ENCODE data around the gene HECW1. TPM values are rescaled to one million over a fixed set of nuclear protein-coding genes. Genes with fewer than 3 reads are reported as not detected.

Gene HECW1
- total RNA-seq, 8 experiments from 2014 or later = 0.09 to 16.7 (median 10.6) TPM

- no peaks in the 10 kb centered on the region for H3K4me1 ChIP-seq (replicated peaks in 1 of 2)
- in situ Hi-C loops (cut with MboI; ENCODE audit: low pct_unique_long_range_greater_than_20kb in 2 of 9, low sequenced_read_pairs in 9 of 9, unreplicated experiment in 9 of 9) = loop anchor here in 1 of 9 experiments (25.0 kb wide), 1 partner anchor 175 kb away; no protein-coding TSS in a partner anchor
- ATAC-seq (replicated peaks in 6 of 8) = no peak
- no peak overlapping the region for H3K4me3 ChIP-seq
- 34 to 92% (median 57%) methylated on average over 3 to 5 of the region's 5 CpGs; no CpG with 5 or more reads in 1 of the 10 experiments for WGBS, 10 experiments
- no peak overlapping the region for H3K27ac ChIP-seq
Observed at GRCh38 chr7:43437001-43437400, 324.6 kb downstream of the HECW1 start.

GRCh38 chr7:43438897-43439479 is 326.5 kb downstream of the HECW1 start:
- Histone ChIP-seq H3K27ac (no peak overlapping the region), H3K4me3 (no peak overlapping the region), H3K4me1 (replicated peaks in 1 of 2) (no peaks in the 10 kb centered on the region)
- ATAC-seq (replicated peaks in 6 of 8) = no peak
- 13 to 91% (median 44%) methylated on average over 1 to 8 of the region's 8 CpGs; no CpG with 5 or more reads in 1 of the 10 experiments for WGBS, 10 experiments
- in situ Hi-C loops (cut with MboI; ENCODE audit: low pct_unique_long_range_greater_than_20kb in 2 of 9, low sequenced_read_pairs in 9 of 9, unreplicated experiment in 9 of 9) = loop anchor here in 1 of 9 experiments (25.0 kb wide), 1 partner anchor 177 kb away; no protein-coding TSS in a partner anchor

- WGBS, 10 experiments = 31 to 86% (median 68%) methylated on average over 3 to 11 of the region's 15 CpGs; no CpG with 5 or more reads in 4 of the 10 experiments
- ATAC-seq (replicated peaks in 6 of 8) = peak in 4 of 8 experiments; percentile 18 to 86 (median 79)
- Histone ChIP-seq H3K4me1 (replicated peaks in 1 of 2) (no peaks in the 10 kb centered on the region), H3K4me3 (no peak overlapping the region), H3K27ac (no peak overlapping the region)
- in situ Hi-C loops (cut with MboI; ENCODE audit: low pct_unique_long_range_greater_than_20kb in 2 of 9, low sequenced_read_pairs in 9 of 9, unreplicated experiment in 9 of 9) = loop anchor here in 1 of 9 experiments (25.0 kb wide), 1 partner anchor 178 kb away; no protein-coding TSS in a partner anchor
Observed at GRCh38 chr7:43439631-43440401, 327.4 kb downstream of the HECW1 start.

GRCh38 chr7:43441231-43442130 is 329.0 kb downstream of the HECW1 start:
- H3K4me1 ChIP-seq (replicated peaks in 1 of 2) = no peaks in the 10 kb centered on the region
- no peak overlapping the region for H3K27ac ChIP-seq
- no peak for ATAC-seq (replicated peaks in 6 of 8)
- no peak overlapping the region for H3K4me3 ChIP-seq
- in situ Hi-C loops (cut with MboI; ENCODE audit: low pct_unique_long_range_greater_than_20kb in 2 of 9, low sequenced_read_pairs in 9 of 9, unreplicated experiment in 9 of 9) = loop anchor here in 1 of 9 experiments (25.0 kb wide), 1 partner anchor 179 kb away; no protein-coding TSS in a partner anchor
- WGBS, 10 experiments = 66 to 93% (median 85%) methylated on average over 5 to 11 of the region's 11 CpGs

- no peak overlapping the region for H3K27ac ChIP-seq
- no peak overlapping the region for H3K4me3 ChIP-seq
- ATAC-seq (replicated peaks in 6 of 8) = no peak
- WGBS, 10 experiments = 29 to 100% (median 80%) methylated on average over 1 of the region's 1 CpG; no CpG with 5 or more reads in 2 of the 10 experiments
- in situ Hi-C loops (cut with MboI; ENCODE audit: low pct_unique_long_range_greater_than_20kb in 2 of 9, low sequenced_read_pairs in 9 of 9, unreplicated experiment in 9 of 9) = loop anchor here in 1 of 9 experiments (25.0 kb wide), 1 partner anchor 181 kb away; no protein-coding TSS in a partner anchor
- no peaks in the 10 kb centered on the region for H3K4me1 ChIP-seq (replicated peaks in 1 of 2)
Observed at GRCh38 chr7:43443381-43443780, 330.9 kb downstream of the HECW1 start.

- 88 to 100% (median 96%) methylated on average over 2 to 18 of the region's 72 CpGs; no CpG with 5 or more reads in 3 of the 10 experiments for WGBS, 10 experiments
- in situ Hi-C loops (cut with MboI; ENCODE audit: low pct_unique_long_range_greater_than_20kb in 2 of 9, low sequenced_read_pairs in 9 of 9, unreplicated experiment in 9 of 9) = loop anchor here in 1 of 9 experiments (25.0 kb wide), 1 partner anchor 183 kb away; no protein-coding TSS in a partner anchor
- H3K4me3 ChIP-seq = no peak overlapping the region
- no peak for ATAC-seq (replicated peaks in 6 of 8)
- no peak overlapping the region for H3K27ac ChIP-seq
- H3K4me1 ChIP-seq (replicated peaks in 1 of 2) = peaks cover 3 to 9% of the 10 kb centered on the region in 2 donors
Observed at GRCh38 chr7:43444711-43445578, 332.5 kb downstream of the HECW1 start.

GRCh38 chr7:43449577-43449976 is 337.1 kb downstream of the HECW1 start:
- WGBS, 10 experiments = 0 to 100% (median 17%) methylated on average over 1 to 3 of the region's 3 CpGs

GRCh38 chr7:43450894-43451293 is 338.4 kb downstream of the HECW1 start:
- no peak overlapping the region for H3K27ac ChIP-seq
- H3K4me3 ChIP-seq = no peak overlapping the region
- peaks cover 3 to 11% of the 10 kb centered on the region in 2 donors for H3K4me1 ChIP-seq (replicated peaks in 1 of 2)
- in situ Hi-C loops (cut with MboI; ENCODE audit: low pct_unique_long_range_greater_than_20kb in 2 of 9, low sequenced_read_pairs in 9 of 9, unreplicated experiment in 9 of 9) = loop anchor here in 2 of 9 experiments (25.0 kb wide), 1 partner anchor 514 kb away; the partner anchor contains the start of genes MRPL32 (in 2 of the 2) and PSMA2 (in 2 of the 2)
- WGBS, 10 experiments = 71 to 100% (median 94%) methylated on average over 1 to 3 of the region's 3 CpGs; no CpG with 5 or more reads in 1 of the 10 experiments
- no peak for ATAC-seq (replicated peaks in 6 of 8)

More at GRCh38 chr7:43449577-43449976, 337.1 kb downstream of the HECW1 start:
- in situ Hi-C loops (cut with MboI; ENCODE audit: low pct_unique_long_range_greater_than_20kb in 2 of 9, low sequenced_read_pairs in 9 of 9, unreplicated experiment in 9 of 9) = loop anchor here in 1 of 9 experiments (25.0 kb wide), 1 partner anchor 187 kb away; no protein-coding TSS in a partner anchor
- H3K4me3 ChIP-seq = no peak overlapping the region
- H3K4me1 ChIP-seq (replicated peaks in 1 of 2) = peaks cover 3 to 9% of the 10 kb centered on the region in 2 donors
- H3K27ac ChIP-seq = no peak overlapping the region
- no peak for ATAC-seq (replicated peaks in 6 of 8)

GRCh38 chr7:43454936-43455518 is 342.6 kb downstream of the HECW1 start:
- ATAC-seq (replicated peaks in 6 of 8) = peak; percentile 30 to 78 (median 42)
- in situ Hi-C loops (cut with MboI; ENCODE audit: low pct_unique_long_range_greater_than_20kb in 2 of 9, low sequenced_read_pairs in 9 of 9, unreplicated experiment in 9 of 9) = loop anchor here in 2 of 9 experiments (25.0 kb wide), 1 partner anchor 518 kb away; the partner anchor contains the start of genes MRPL32 (in 2 of the 2) and PSMA2 (in 2 of the 2)
- H3K4me1 ChIP-seq (replicated peaks in 1 of 2) = peaks cover 0 to 2% of the 10 kb centered on the region in 2 donors
- no peak overlapping the region for H3K4me3 ChIP-seq
- WGBS, 10 experiments = 3 to 40% (median 24%) methylated on average over 2 to 8 of the region's 8 CpGs
- no peak overlapping the region for H3K27ac ChIP-seq

GRCh38 chr7:43456200-43456599 is 343.8 kb downstream of the HECW1 start:
- 60 to 100% (median 82%) methylated on average over 1 to 12 of the region's 14 CpGs for WGBS, 10 experiments
- H3K27ac ChIP-seq = no peak overlapping the region
- in situ Hi-C loops (cut with MboI; ENCODE audit: low pct_unique_long_range_greater_than_20kb in 2 of 9, low sequenced_read_pairs in 9 of 9, unreplicated experiment in 9 of 9) = loop anchor here in 2 of 9 experiments (25.0 kb wide), 1 partner anchor 519 kb away; the partner anchor contains the start of genes MRPL32 (in 2 of the 2) and PSMA2 (in 2 of the 2)
- no peak for ATAC-seq (replicated peaks in 6 of 8)
- peaks cover 0 to 2% of the 10 kb centered on the region in 2 donors for H3K4me1 ChIP-seq (replicated peaks in 1 of 2)
- no peak overlapping the region for H3K4me3 ChIP-seq
